ENCODE measurements around the gene CCDC141. TPM values are rescaled to one million over a fixed set of nuclear protein-coding genes. Genes with fewer than 3 reads are reported as not detected.

The CCDC141 gene
- total RNA-seq, 1 donor from 2014 or later, result 4.0 TPM

DNA sequence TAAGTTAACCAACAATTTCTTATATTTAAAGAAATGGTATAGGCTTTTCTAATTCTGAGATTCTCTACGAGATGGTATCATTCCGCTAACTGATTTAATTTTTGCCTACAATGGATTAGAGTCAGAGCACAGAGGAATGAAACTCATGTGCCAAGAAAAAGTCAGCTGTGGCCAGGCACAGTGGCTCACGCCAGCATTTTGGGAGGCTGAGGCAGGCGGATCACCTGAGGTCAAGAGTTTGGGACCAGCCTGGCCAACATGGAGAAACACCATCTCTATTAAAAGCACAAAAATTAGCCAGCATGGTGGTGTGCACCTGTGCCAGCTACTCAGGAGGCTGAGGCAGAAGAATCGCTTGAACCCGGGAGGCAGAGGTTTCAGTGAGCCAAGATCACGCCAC is 225.8 kb downstream of the CCDC141 start:
- no peak for TF ChIP-seq CTCF (conservative IDR thresholded peaks at IDR 0.05)
- H3K4me1 Mint-ChIP-seq (ENCODE audit: unreplicated experiment), result peaks cover 2% of the 10 kb centered on the region
- H3K27me3 Mint-ChIP-seq, result no peaks in the 10 kb centered on the region
- no peak overlapping the region for H3K27ac Mint-ChIP-seq
- DNase-seq (ENCODE audit: extremely low spot score, unreplicated experiment), result no peak
- H3K9me3 Mint-ChIP-seq, result no peaks in the 10 kb centered on the region
- no peaks in the 10 kb centered on the region for H3K36me3 Mint-ChIP-seq
- H3K4me3 Mint-ChIP-seq, result no peak overlapping the region

GRCh38 chr2:178819992-178820391 is 229.9 kb downstream of the CCDC141 start:
- no peak overlapping the region for H3K27ac Mint-ChIP-seq
- DNase-seq (ENCODE audit: extremely low spot score, unreplicated experiment), result no peak
- H3K36me3 Mint-ChIP-seq, result no peaks in the 10 kb centered on the region
- no peak for TF ChIP-seq CTCF (conservative IDR thresholded peaks at IDR 0.05)
- H3K4me3 Mint-ChIP-seq, result no peak overlapping the region
- H3K9me3 Mint-ChIP-seq, result no peaks in the 10 kb centered on the region
- H3K27me3 Mint-ChIP-seq, result no peaks in the 10 kb centered on the region
- no peaks in the 10 kb centered on the region for H3K4me1 Mint-ChIP-seq (ENCODE audit: unreplicated experiment)

GRCh38 chr2:178819147-178819875 is 230.6 kb downstream of the CCDC141 start:
- H3K27ac Mint-ChIP-seq, result no peak overlapping the region
- no peaks in the 10 kb centered on the region for H3K36me3 Mint-ChIP-seq
- H3K4me3 Mint-ChIP-seq, result no peak overlapping the region
- no peaks in the 10 kb centered on the region for H3K27me3 Mint-ChIP-seq
- no peak for TF ChIP-seq CTCF (conservative IDR thresholded peaks at IDR 0.05)
- no peak for DNase-seq (ENCODE audit: extremely low spot score, unreplicated experiment)
- no peaks in the 10 kb centered on the region for H3K4me1 Mint-ChIP-seq (ENCODE audit: unreplicated experiment)
- no peaks in the 10 kb centered on the region for H3K9me3 Mint-ChIP-seq

GRCh38 chr2:178811901-178812300 is 238.0 kb downstream of the CCDC141 start:
- TF ChIP-seq CTCF (conservative IDR thresholded peaks at IDR 0.05), result no peak
- no peaks in the 10 kb centered on the region for H3K36me3 Mint-ChIP-seq
- DNase-seq (ENCODE audit: extremely low spot score, unreplicated experiment), result no peak
- H3K4me1 Mint-ChIP-seq (ENCODE audit: unreplicated experiment), result no peaks in the 10 kb centered on the region
- H3K9me3 Mint-ChIP-seq, result no peaks in the 10 kb centered on the region
- H3K27ac Mint-ChIP-seq, result no peak overlapping the region
- no peak overlapping the region for H3K4me3 Mint-ChIP-seq
- H3K27me3 Mint-ChIP-seq, result peaks cover 3% of the 10 kb centered on the region

- Mint-ChIP-seq H3K4me3 (no peak overlapping the region), H3K9me3 (no peaks in the 10 kb centered on the region), H3K27ac (no peak overlapping the region), H3K36me3 (no peaks in the 10 kb centered on the region), H3K4me1 (ENCODE audit: unreplicated experiment) (no peaks in the 10 kb centered on the region), H3K27me3 (peaks cover 3% of the 10 kb centered on the region)
- no peak for TF ChIP-seq CTCF (conservative IDR thresholded peaks at IDR 0.05)
- DNase-seq (ENCODE audit: extremely low spot score, unreplicated experiment), result no peak
These were observed 238.9 kb downstream of the CCDC141 start for GRCh38 chr2:178811045-178811444.

Measured in type B pancreatic cell (in vitro differentiated cells).